ENCODE data around the gene FNDC10. TPM values are rescaled to one million over a fixed set of nuclear protein-coding genes. Genes with fewer than 3 reads are reported as not detected.

Gene FNDC10
- total RNA-seq: 0.86 and 1.4 TPM in 2 replicates

GRCh38 chr1:1599935-1600860 lies at the start of gene FNDC10:
Gene FNDC10 (minus strand): TSS chr1:1600135. CDS start chr1:1600015, 120 bp downstream.

DNA sequence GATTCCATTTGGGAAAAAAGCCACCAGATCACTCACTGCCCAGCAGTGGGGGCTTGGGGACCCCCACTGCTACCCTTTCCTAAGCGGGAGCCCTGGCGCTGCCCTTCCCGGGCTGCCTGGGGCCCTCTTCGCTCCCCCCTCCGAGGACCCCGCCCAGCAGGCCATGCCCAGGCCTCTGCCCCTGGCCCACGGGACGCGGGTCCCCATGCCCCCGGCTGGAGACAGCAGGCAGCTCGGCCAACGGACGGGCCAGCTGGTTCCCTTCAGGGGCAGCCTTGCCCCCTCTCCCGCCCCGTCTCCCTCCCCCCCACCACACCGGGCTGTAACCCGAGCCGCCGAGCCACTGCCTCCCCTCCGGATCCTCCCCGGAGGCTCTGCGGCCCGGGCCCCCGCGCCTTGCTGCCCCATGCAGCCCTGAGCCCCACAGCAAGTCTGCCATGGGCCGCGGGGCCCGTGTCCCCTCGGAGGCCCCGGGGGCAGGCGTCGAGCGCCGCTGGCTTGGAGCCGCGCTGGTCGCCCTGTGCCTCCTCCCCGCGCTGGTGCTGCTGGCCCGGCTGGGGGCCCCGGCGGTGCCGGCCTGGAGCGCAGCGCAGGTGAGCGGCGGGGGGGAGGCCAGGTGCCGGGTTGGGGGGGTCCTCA lies 32.0 kb upstream of the FNDC10 start, which contains the start of gene MMP23B:
Gene MMP23B (plus strand): TSS at position 392 of the 639 bp plus-strand sequence. CDS start 46 bp downstream, at position 438.

DNA sequence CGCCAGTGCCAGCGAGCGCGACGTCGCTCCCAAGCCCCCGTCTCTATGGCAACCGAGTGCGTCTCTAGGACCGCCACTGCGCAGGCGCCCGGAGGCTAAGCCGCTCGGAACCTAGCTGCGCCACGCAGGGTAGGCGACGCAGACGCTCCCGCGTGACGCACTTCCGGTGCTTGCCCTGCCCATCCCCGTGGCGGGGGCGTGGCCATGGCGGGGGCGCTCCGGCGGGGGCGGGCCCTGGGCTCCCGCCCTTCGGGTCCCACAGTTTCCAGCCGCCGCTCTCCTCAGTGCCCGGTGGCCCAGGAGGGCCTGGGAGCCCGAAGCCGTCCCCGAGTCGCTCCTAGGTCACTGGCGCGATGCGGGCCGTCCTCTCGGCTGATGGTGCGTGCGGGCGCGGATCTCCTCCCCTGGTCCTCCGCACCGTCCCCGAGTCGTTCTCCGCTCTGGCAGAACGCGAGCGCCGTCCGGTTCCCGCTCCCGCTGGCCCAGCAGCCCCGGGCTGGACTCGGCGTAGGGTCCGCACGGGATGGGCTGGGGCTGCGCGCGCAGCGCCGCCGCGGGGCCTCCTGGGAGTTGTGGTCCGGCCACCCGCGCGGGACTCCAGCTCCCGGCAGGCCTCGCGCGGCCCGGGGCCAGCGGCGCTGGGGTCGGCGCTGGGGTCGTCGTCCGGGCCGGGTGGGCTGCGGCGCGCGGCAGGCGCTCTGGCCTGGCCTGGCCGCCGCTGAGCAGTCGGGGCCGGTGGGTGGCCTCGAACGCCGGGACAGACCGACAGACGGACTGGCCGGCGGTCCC lies 15.5 kb upstream of the FNDC10 start, which contains the start of gene MIB2:
Gene MIB2 (plus strand): TSS at position 245 of the 789 bp plus-strand sequence. CDS start 7,953 bp downstream, outside the sequence.

GRCh38 chr1:1574721-1575537 lies 25.0 kb downstream of the FNDC10 start, which contains the start of gene SSU72:
Gene SSU72 (minus strand): TSS chr1:1574863. CDS start chr1:1574557, 306 bp downstream.

Other genes with a start within 250 kb of the FNDC10 start
- gene MXRA8, start 241.6 kb downstream of the FNDC10 start, total RNA-seq: 354 and 384 TPM in 2 replicates
- 186 and 214 TPM in 2 replicates for gene AURKAIP1, start 224.9 kb downstream of the FNDC10 start, total RNA-seq
- gene CCNL2, start 200.8 kb downstream of the FNDC10 start, total RNA-seq: 33.4 and 51.4 TPM in 2 replicates
- 136 and 244 TPM in 2 replicates for gene MRPL20, start 192.8 kb downstream of the FNDC10 start, total RNA-seq
- gene ANKRD65, start 178.9 kb downstream of the FNDC10 start, total RNA-seq: 4.3 and 6.6 TPM in 2 replicates
- 12.2 and 13.3 TPM in 2 replicates for gene VWA1, start 164.4 kb downstream of the FNDC10 start, total RNA-seq
- gene ATAD3C, start 150.4 kb downstream of the FNDC10 start, total RNA-seq: 0.29 and 3.4 TPM in 2 replicates
- gene ATAD3B, start 128.4 kb downstream of the FNDC10 start, total RNA-seq: 29.1 and 33.2 TPM in 2 replicates
- gene ATAD3A, start 88.0 kb downstream of the FNDC10 start, total RNA-seq: 58.5 and 59.7 TPM in 2 replicates
- 18.3 and 20.5 TPM in 2 replicates for gene TMEM240, start 59.5 kb downstream of the FNDC10 start, total RNA-seq
- gene SSU72, start 25.3 kb downstream of the FNDC10 start, total RNA-seq: 104 and 107 TPM in 2 replicates
- gene MIB2, start 15.4 kb upstream of the FNDC10 start, total RNA-seq: 24.3 and 33.2 TPM in 2 replicates
- 0.58 and 19.3 TPM in 2 replicates for gene MMP23B, start 32.0 kb upstream of the FNDC10 start, total RNA-seq
- gene CDK11B, start 58.9 kb upstream of the FNDC10 start, total RNA-seq: 9.5 and 11.3 TPM in 2 replicates
- 18.2 and 24.6 TPM in 2 replicates for gene SLC35E2B, start 92.7 kb upstream of the FNDC10 start, total RNA-seq
- 6.9 and 11.8 TPM in 2 replicates for gene CDK11A, start 124.2 kb upstream of the FNDC10 start, total RNA-seq
- 38.1 and 45.0 TPM in 2 replicates for gene NADK, start 178.3 kb upstream of the FNDC10 start, total RNA-seq